Measurements from ENCODE around the gene RBBP5.

DNA sequence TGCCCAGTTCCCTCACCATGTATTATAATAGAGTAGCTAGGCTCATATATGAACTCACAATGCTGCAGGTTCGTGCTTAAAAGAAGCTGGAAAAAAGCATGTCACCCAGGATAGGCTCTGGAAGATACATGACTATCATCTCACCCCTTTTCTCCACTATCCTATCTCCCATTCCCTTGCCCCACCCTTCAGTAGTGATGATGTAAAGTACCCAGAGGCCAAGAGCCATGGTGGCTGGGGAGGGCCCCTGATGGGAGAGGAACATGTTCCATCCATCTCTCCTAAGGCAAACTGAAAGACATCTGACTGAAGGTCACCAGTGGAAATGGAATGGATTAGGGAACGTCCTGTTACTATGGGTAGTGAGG lies 20.3 kb upstream of the RBBP5 start:
- TF ChIP-seq CTCF (IDR thresholded peaks at IDR 0.05; ENCODE audit: insufficient read depth, low read depth, low read length) (no peak), EZH2 (IDR thresholded peaks at IDR 0.05; ENCODE audit: insufficient read depth, low read length) (no peak)

Data from astrocyte (in vitro differentiated cells and primary cell).